Measurements from ENCODE around the gene ZBTB14. TPM values are rescaled to one million over a fixed set of nuclear protein-coding genes. Genes with fewer than 3 reads are reported as not detected.

Gene ZBTB14
- total RNA-seq, 3 donors from 2014 or later = 9.1 to 15.1 (median 10.7) TPM

DNA sequence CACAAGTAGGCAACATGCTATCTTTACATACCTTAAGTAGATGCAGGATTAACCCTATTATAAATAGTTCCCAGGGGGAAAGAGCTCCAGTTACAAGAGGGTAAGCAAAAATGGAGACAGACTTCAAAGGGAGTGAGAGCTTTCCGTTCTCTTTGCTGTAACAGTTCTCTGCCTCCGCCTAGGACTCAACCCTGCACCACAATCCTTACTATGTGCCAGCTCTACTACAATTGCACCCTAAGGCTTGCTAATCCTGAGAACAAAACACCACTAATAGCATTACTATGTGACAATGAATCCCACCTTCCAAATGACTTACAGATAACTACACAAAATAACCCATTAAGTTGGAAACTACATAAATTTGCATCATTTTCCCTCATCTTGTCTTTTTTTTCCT, 7.7 kb downstream of the ZBTB14 start:
- TF ChIP-seq, protein P1, sequence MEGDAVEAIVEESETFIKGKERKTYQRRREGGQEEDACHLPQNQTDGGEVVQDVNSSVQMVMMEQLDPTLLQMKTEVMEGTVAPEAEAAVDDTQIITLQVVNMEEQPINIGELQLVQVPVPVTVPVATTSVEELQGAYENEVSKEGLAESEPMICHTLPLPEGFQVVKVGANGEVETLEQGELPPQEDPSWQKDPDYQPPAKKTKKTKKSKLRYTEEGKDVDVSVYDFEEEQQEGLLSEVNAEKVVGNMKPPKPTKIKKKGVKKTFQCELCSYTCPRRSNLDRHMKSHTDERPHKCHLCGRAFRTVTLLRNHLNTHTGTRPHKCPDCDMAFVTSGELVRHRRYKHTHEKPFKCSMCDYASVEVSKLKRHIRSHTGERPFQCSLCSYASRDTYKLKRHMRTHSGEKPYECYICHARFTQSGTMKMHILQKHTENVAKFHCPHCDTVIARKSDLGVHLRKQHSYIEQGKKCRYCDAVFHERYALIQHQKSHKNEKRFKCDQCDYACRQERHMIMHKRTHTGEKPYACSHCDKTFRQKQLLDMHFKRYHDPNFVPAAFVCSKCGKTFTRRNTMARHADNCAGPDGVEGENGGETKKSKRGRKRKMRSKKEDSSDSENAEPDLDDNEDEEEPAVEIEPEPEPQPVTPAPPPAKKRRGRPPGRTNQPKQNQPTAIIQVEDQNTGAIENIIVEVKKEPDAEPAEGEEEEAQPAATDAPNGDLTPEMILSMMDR (IDR thresholded peaks at IDR 0.05) = no peak
- ATAC-seq (no peak), DNase-seq (no peak)
- no peaks in the 10 kb centered on the region for H3K4me1 ChIP-seq (ENCODE audit: low read depth)
- H3K36me3 ChIP-seq (ENCODE audit: low read depth) = no peaks in the 10 kb centered on the region
- H3K9me3 ChIP-seq = no peaks in the 10 kb centered on the region
- no peak overlapping the region for H3K4me3 ChIP-seq
- intact Hi-C loops (cut with DNase I, micrococcal nuclease) = no loop called here

DNA sequence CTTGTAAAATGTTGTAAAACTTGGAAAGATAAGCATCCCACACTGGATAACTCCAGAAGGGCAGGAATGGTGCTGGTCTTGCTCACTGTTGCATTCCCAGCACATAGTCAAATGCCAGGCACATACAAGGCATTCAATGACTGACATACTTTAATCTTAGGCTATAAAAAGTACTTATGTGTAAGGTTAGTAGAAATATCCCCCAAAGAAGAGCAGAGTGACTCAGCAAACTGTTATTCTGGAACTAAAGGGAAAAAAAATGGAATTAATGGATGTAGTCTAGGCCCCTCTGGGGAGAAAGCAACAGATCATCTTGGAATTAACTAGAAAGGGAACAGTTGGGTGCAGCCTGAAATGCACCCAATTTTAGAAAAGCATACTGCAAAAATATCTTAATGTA, 9.0 kb downstream of the ZBTB14 start:
- intact Hi-C loops (cut with DNase I, micrococcal nuclease) = no loop called here
- Histone ChIP-seq H3K4me3 (no peak overlapping the region), H3K9me3 (no peaks in the 10 kb centered on the region), H3K36me3 (ENCODE audit: low read depth) (no peaks in the 10 kb centered on the region), H3K4me1 (ENCODE audit: low read depth) (no peaks in the 10 kb centered on the region)
- ATAC-seq (no peak), DNase-seq (no peak)
- TF ChIP-seq, protein P1 (IDR thresholded peaks at IDR 0.05) = no peak

DNA sequence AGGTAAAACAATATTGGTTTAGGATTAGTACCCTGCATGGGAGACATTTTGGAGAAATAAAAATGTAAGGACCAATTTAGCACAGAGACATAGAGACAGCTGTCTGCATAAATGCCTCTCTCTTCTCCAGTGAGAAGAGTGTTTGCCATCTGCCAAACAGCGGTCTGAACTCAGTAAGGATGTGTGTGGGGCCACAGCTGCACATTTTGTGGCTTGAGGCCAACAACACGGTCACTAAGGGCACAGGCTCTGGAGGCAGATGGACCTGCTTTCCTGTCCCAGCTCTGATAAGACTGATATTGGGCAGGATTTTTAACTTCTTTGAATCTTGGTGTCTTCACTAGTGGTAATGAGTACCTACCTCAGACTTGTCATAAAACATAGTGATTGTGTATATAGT, 10.2 kb downstream of the ZBTB14 start:
- no peaks in the 10 kb centered on the region for H3K9me3 ChIP-seq
- DNase-seq (no peak), ATAC-seq (no peak)
- no peak overlapping the region for H3K4me3 ChIP-seq
- intact Hi-C loops (cut with DNase I, micrococcal nuclease) = no loop called here
- no peaks in the 10 kb centered on the region for H3K4me1 ChIP-seq (ENCODE audit: low read depth)
- no peaks in the 10 kb centered on the region for H3K36me3 ChIP-seq (ENCODE audit: low read depth)
- TF ChIP-seq, protein P1 (IDR thresholded peaks at IDR 0.05) = no peak

DNA sequence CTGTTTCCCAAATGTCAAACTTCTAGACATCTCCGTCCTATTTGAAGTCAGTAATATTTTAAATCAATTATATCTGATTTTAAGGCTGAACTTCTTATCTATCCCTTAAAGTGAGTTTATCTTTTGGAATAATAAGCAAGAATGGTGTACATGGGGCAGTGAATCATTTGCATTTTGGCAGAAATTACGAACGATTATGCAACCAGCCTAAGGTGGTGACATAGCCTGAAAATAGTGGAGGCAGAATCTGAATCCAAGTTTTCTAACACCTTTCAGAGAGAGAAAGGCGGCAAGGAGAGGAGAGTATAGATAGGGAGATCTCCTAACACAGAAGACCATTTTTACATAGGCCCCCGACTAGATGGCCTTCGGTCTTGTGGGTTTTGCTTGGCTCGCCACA, 10.7 kb downstream of the ZBTB14 start:
- no peak for DNase-seq
- no peak for ATAC-seq
- Histone ChIP-seq H3K9me3 (no peaks in the 10 kb centered on the region), H3K36me3 (ENCODE audit: low read depth) (no peaks in the 10 kb centered on the region), H3K4me1 (ENCODE audit: low read depth) (no peaks in the 10 kb centered on the region), H3K4me3 (no peak overlapping the region)
- TF ChIP-seq, protein P1 (IDR thresholded peaks at IDR 0.05) = no peak
- intact Hi-C loops (cut with DNase I, micrococcal nuclease) = no loop called here

DNA sequence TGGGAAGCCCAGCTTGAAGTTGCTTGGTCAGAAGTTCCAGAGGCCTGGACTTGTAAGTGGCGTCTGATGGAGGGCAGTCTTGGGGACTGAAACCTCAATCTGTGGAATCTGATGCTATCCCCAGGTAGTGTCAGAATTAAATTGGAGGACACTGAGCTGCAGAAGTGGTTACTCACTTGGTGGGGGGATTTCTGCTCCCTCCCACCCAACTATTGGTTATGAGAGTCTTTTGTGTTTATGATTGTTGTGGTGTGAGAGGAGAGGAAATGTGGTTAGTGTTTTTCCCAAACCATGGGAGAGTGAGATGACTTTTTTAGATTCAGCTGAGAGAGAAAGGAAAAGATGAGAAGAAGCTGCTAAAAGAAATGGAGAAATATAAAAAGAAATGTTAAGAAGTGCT, 12.8 kb downstream of the ZBTB14 start:
- Histone ChIP-seq H3K9me3 (no peaks in the 10 kb centered on the region), H3K4me1 (ENCODE audit: low read depth) (no peaks in the 10 kb centered on the region), H3K4me3 (no peak overlapping the region), H3K36me3 (ENCODE audit: low read depth) (no peaks in the 10 kb centered on the region)
- TF ChIP-seq, protein P1 (IDR thresholded peaks at IDR 0.05) = no peak
- ATAC-seq = no peak
- DNase-seq = no peak
- intact Hi-C loops (cut with DNase I, micrococcal nuclease) = no loop called here

DNA sequence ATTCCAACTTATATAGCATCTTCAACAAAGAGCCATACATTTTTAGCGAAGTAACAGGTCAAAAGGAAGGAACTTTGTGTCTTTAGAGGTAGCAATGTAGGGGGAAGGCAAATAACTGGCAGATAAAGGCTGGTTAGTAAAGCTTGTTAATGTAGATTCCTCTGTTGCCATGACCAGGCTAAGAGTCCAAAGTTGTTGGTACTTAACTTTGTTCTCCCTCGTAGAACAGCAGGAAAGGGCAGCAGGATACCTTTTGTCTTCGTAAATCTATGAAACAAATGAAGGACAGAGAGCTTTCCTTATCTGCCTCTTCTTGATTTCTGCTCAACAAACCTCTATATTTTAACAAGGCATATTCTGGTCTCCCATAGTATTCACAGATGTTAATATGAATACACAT, 18.6 kb downstream of the ZBTB14 start:
- Histone ChIP-seq H3K9me3 (no peaks in the 10 kb centered on the region), H3K4me3 (no peak overlapping the region), H3K4me1 (ENCODE audit: low read depth) (no peaks in the 10 kb centered on the region), H3K36me3 (ENCODE audit: low read depth) (no peaks in the 10 kb centered on the region)
- intact Hi-C loops (cut with DNase I, micrococcal nuclease) = no loop called here
- ATAC-seq = no peak
- TF ChIP-seq, protein P1 (IDR thresholded peaks at IDR 0.05) = no peak
- no peak for DNase-seq

Data from mucosa of descending colon (tissue), 3 donors.